ENCODE data around the gene VSTM5. TPM values are rescaled to one million over a fixed set of nuclear protein-coding genes. Genes with fewer than 3 reads are reported as not detected.
"Not testable (repeated sequence)": the region's sequence is repeated elsewhere in the genome, so short reads cannot be mapped to it uniquely, and the experiment has no call there.

The VSTM5 gene
- total RNA-seq, 1 experiment from 2014 or later: not detected

- ChIA-PET CTCF (interaction anchor here (0.9 kb wide), 1 partner anchor 9 kb away, joined by 7 read pairs; no protein-coding TSS in a partner anchor), POLR2A (ENCODE audit: low non-redundant PET) (no interaction called here)
- H3K27me3 ChIP-seq (replicated peaks; ENCODE audit: insufficient read depth, low read depth, low read length, poor library complexity): peaks cover 18% of the 10 kb centered on the region
- H3K36me3 ChIP-seq (ENCODE audit: insufficient read depth, low read length, poor library complexity, severe bottlenecking): no peaks in the 10 kb centered on the region
- H3K27ac ChIP-seq (ENCODE audit: low read depth, low read length, poor library complexity, severe bottlenecking): no peak overlapping the region
- H3K4me3 ChIP-seq (ENCODE audit: low read depth, low read length, poor library complexity, severe bottlenecking): no peak overlapping the region
- DNase-seq (ENCODE audit: low spot score): no peak
- peaks cover 1% of the 10 kb centered on the region for H3K9me3 ChIP-seq (ENCODE audit: low read depth, low read length, poor library complexity, severe bottlenecking)
- no TSS peak for BruUV-seq (replicated peaks)
- no peaks in the 10 kb centered on the region for H3K4me1 ChIP-seq (ENCODE audit: insufficient read depth, low read length, poor library complexity, severe bottlenecking)
- intact Hi-C loops (cut with micrococcal nuclease; ENCODE audit: unreplicated experiment): no loop called here
- TF ChIP-seq CTCF (conservative IDR thresholded peaks at IDR 0.05; ENCODE audit: low read depth, low read length) (no peak), EZH2 (IDR thresholded peaks at IDR 0.05; ENCODE audit: borderline replicate concordance, low read depth, low read length, poor library complexity, severe bottlenecking) (no peak)
Observed at GRCh38 chr11:93887111-93887510, 36.7 kb upstream of the VSTM5 start.

- H3K27me3 ChIP-seq (replicated peaks; ENCODE audit: insufficient read depth, low read depth, low read length, poor library complexity); H3K9me3 ChIP-seq (ENCODE audit: low read depth, low read length, poor library complexity, severe bottlenecking); H3K36me3 ChIP-seq (ENCODE audit: insufficient read depth, low read length, poor library complexity, severe bottlenecking); H3K4me3 ChIP-seq (ENCODE audit: low read depth, low read length, poor library complexity, severe bottlenecking); DNase-seq (ENCODE audit: low spot score); CTCF ChIA-PET; intact Hi-C loops (cut with micrococcal nuclease; ENCODE audit: unreplicated experiment); H3K27ac ChIP-seq (ENCODE audit: low read depth, low read length, poor library complexity, severe bottlenecking); POLR2A ChIA-PET (ENCODE audit: low non-redundant PET); H3K4me1 ChIP-seq (ENCODE audit: insufficient read depth, low read length, poor library complexity, severe bottlenecking); BruUV-seq (replicated peaks): not testable (repeated sequence)
Observed at GRCh38 chr11:93879114-93879513, 28.7 kb upstream of the VSTM5 start.

GRCh38 chr11:93875637-93876036 lies 25.2 kb upstream of the VSTM5 start:
- Histone ChIP-seq H3K27ac (ENCODE audit: low read depth, low read length, poor library complexity, severe bottlenecking) (no peak overlapping the region), H3K4me3 (ENCODE audit: low read depth, low read length, poor library complexity, severe bottlenecking) (no peak overlapping the region), H3K9me3 (ENCODE audit: low read depth, low read length, poor library complexity, severe bottlenecking) (no peaks in the 10 kb centered on the region), H3K36me3 (ENCODE audit: insufficient read depth, low read length, poor library complexity, severe bottlenecking) (no peaks in the 10 kb centered on the region), H3K4me1 (ENCODE audit: insufficient read depth, low read length, poor library complexity, severe bottlenecking) (no peaks in the 10 kb centered on the region), H3K27me3 (replicated peaks; ENCODE audit: insufficient read depth, low read depth, low read length, poor library complexity) (peaks cover 7% of the 10 kb centered on the region)
- no peak for DNase-seq (ENCODE audit: low spot score)
- TF ChIP-seq EZH2 (IDR thresholded peaks at IDR 0.05; ENCODE audit: borderline replicate concordance, low read depth, low read length, poor library complexity, severe bottlenecking): no peak
- no peak for TF ChIP-seq CTCF (conservative IDR thresholded peaks at IDR 0.05; ENCODE audit: low read depth, low read length)
- no TSS peak for BruUV-seq (replicated peaks)
- ChIA-PET CTCF (interaction anchor here (0.7 kb wide), 1 partner anchor 423 kb away, joined by 3 read pairs; no protein-coding TSS in a partner anchor), POLR2A (ENCODE audit: low non-redundant PET) (no interaction called here)
- intact Hi-C loops (cut with micrococcal nuclease; ENCODE audit: unreplicated experiment): no loop called here

GRCh38 chr11:93871526-93871925 lies 21.1 kb upstream of the VSTM5 start:
- Histone ChIP-seq H3K9me3 (ENCODE audit: low read depth, low read length, poor library complexity, severe bottlenecking) (no peaks in the 10 kb centered on the region), H3K36me3 (ENCODE audit: insufficient read depth, low read length, poor library complexity, severe bottlenecking) (no peaks in the 10 kb centered on the region), H3K4me3 (ENCODE audit: low read depth, low read length, poor library complexity, severe bottlenecking) (no peak overlapping the region), H3K27me3 (replicated peaks; ENCODE audit: insufficient read depth, low read depth, low read length, poor library complexity) (peaks cover 7% of the 10 kb centered on the region), H3K4me1 (ENCODE audit: insufficient read depth, low read length, poor library complexity, severe bottlenecking) (no peaks in the 10 kb centered on the region), H3K27ac (ENCODE audit: low read depth, low read length, poor library complexity, severe bottlenecking) (no peak overlapping the region)
- CTCF ChIA-PET: no interaction called here
- no peak for TF ChIP-seq EZH2 (IDR thresholded peaks at IDR 0.05; ENCODE audit: borderline replicate concordance, low read depth, low read length, poor library complexity, severe bottlenecking)
- TF ChIP-seq CTCF (conservative IDR thresholded peaks at IDR 0.05; ENCODE audit: low read depth, low read length): no peak
- no peak for DNase-seq (ENCODE audit: low spot score)
- POLR2A ChIA-PET (ENCODE audit: low non-redundant PET): no interaction called here
- BruUV-seq (replicated peaks): no TSS peak
- intact Hi-C loops (cut with micrococcal nuclease; ENCODE audit: unreplicated experiment): no loop called here
